GM12878 (cell line): ENCODE results near the gene CROCC. TPM values are rescaled to one million over a fixed set of nuclear protein-coding genes. Genes with fewer than 3 reads are reported as not detected.

Source experiments
- CEBPZ ChIP-seq: fragments of 150-350 bp; IDR thresholded peaks from 2 replicates; pipeline ENCODE4 v1.6.1; 2016; ENCODE audit warnings: low read depth, low read length
- CHD1 ChIP-seq: IDR thresholded peaks from 2 replicates; pipeline ENCODE4 v1.6.1; 2012; ENCODE audit warnings: low read depth, low read length, improper control_type of control experiment
- CHD2 ChIP-seq: IDR thresholded peaks from 2 replicates; pipeline ENCODE4 v1.6.1; 2011; ENCODE audit warnings: low read depth, low read length, improper control_type of control experiment, borderline replicate concordance
- CREB1 ChIP-seq: IDR thresholded peaks from 2 replicates; pipeline ENCODE4 v1.6.1; 2012; ENCODE audit warnings: low read depth, mild to moderate bottlenecking, inconsistent platforms
- ESRRA ChIP-seq: IDR thresholded peaks from 2 replicates; pipeline ENCODE4 v1.6.1; 2012; ENCODE audit warnings: mild to moderate bottlenecking, low read length, improper control_type of control experiment
- HCFC1 ChIP-seq: fragments of 150-350 bp; IDR thresholded peaks from 2 replicates; pipeline ENCODE4 v1.6.1; 2014; ENCODE audit warnings: low read length
- HDAC6 ChIP-seq: fragments of 200-600 bp; sonication (generic); IDR thresholded peaks from one replicate; pipeline ENCODE4 v1.8.0; 2017; ENCODE audit warnings: antibody characterized with exemption; ENCODE audit not compliant: unreplicated experiment
- HDGF ChIP-seq: fragments of 450-650 bp; IDR thresholded peaks from 2 replicates; pipeline ENCODE4 v1.6.1; 2016; ENCODE audit warnings: antibody characterized with exemption
- LARP7 ChIP-seq: fragments of 450-650 bp; IDR thresholded peaks from 2 replicates; pipeline ENCODE4 v1.6.1; 2017; ENCODE audit warnings: mild to moderate bottlenecking
- NBN ChIP-seq: fragments of 450-650 bp; IDR thresholded peaks from 2 replicates; pipeline ENCODE4 v1.6.1; 2016
- NKRF ChIP-seq: fragments of 450-650 bp; conservative IDR thresholded peaks from 2 replicates; pipeline ENCODE4 v1.6.1; 2017; ENCODE audit warnings: mild to moderate bottlenecking, moderate library complexity
- NR2C1 ChIP-seq: fragments of 450-650 bp; IDR thresholded peaks from 2 replicates; pipeline ENCODE4 v1.6.1; 2017; ENCODE audit warnings: antibody characterized with exemption, mild to moderate bottlenecking, moderate library complexity
- NR2F1 ChIP-seq: fragments of 450-650 bp; conservative IDR thresholded peaks from 2 replicates; pipeline ENCODE4 v1.6.1; 2017; ENCODE audit warnings: mild to moderate bottlenecking
- POLR2A ChIP-seq: IDR thresholded peaks from 2 replicates; pipeline ENCODE4 v1.6.1; 2011; ENCODE audit warnings: low read depth, mild to moderate bottlenecking, low read length
- TAF1 ChIP-seq: IDR thresholded peaks from 2 replicates; pipeline ENCODE4 v1.6.1; 2011; ENCODE audit warnings: mild to moderate bottlenecking, low read depth, low read length, borderline replicate concordance
- TCF3 ChIP-seq: IDR thresholded peaks from 2 replicates; pipeline ENCODE4 v1.6.1; 2012; ENCODE audit warnings: low read depth, mild to moderate bottlenecking, low read length, borderline replicate concordance; ENCODE audit not compliant: insufficient read depth
- USF1 ChIP-seq: IDR thresholded peaks from 2 replicates; pipeline ENCODE4 v1.6.1; 2011; ENCODE audit warnings: borderline replicate concordance, low read depth, mild to moderate bottlenecking, moderate library complexity, mixed read lengths, low read length; ENCODE audit not compliant: insufficient read depth; ENCODE audit errors: extremely low read length
- WRNIP1 ChIP-seq: IDR thresholded peaks from 2 replicates; pipeline ENCODE4 v1.6.1; 2011; ENCODE audit warnings: low read depth, low read length, improper control_type of control experiment, borderline replicate concordance
- polyA plus RNA-seq, 11 experiments: library from polyadenylated mRNA; depleted of rRNA in 4 of 11; unstranded in 6 of 11; stranded (reverse) in 5 of 11; fragments of >200 nt; fragmentation: Nextera tagmentation in 4 of 11; fragmentation: Illumina TruSeq in 1 of 11; extraction: Ambion mirVana in 4 of 11; extraction: Trizol in 1 of 11; gene quantifications; 1 replicate in 1 of 11; 2 replicates in 10 of 11; pipeline versions ENCODE4 v1.2.1 to v1.2.3, GENCODE V29; 2011 to 2016; ENCODE audit warnings: inconsistent platforms in 2 of 11, missing spikeins in 2 of 11, low read depth in 1 of 11
- total RNA-seq, 4 experiments: library from RNA; depleted of rRNA in 3 of 4; stranded (reverse); fragments of >200 nt in 3 of 4; fragmentation: Illumina TruSeq in 1 of 4; extraction: Trizol in 1 of 4; gene quantifications; 2 replicates each; pipeline versions ENCODE4 v1.2.1 to v1.2.3, GENCODE V29; 2013 to 2021

Gene CROCC
- total and polyA plus RNA-seq, 10 of the 15 experiments (the other 5 are each of a cell fraction or from before 2014, with no cell fraction given): 0.04 to 5.5 (median 2.3) TPM

GRCh38 chr1:17011439-17012307, 89.9 kb downstream of the CROCC start, which contains the start of gene ATP13A2 (continued):
- TF ChIP-seq NKRF (peak; percentile 60; the same call in 1 of the 2 replicates), ESRRA (0 out of 2 replicates have a peak, but pooled peaks have one; percentile 22), CREB1 (peak; percentile 65; the same call in 1 of the 2 replicates), USF1 (no peak), HCFC1 (peak; percentile 94), NR2F1 (peak; percentile 65), WRNIP1 (no peak), HDAC6 (no peak), NBN (no peak), CEBPZ (no peak), TCF3 (no peak), NR2C1 (peak; percentile 60), CHD2 (peak; percentile 24; the same call in 1 of the 2 replicates), TAF1 (0 out of 2 replicates have a peak, but pooled peaks have one; percentile 14), HDGF (peak; percentile 35; the same call in 1 of the 2 replicates), CHD1 (no peak), LARP7 (peak; percentile 97), POLR2A (peak; percentile 65)
